Fibroblast of gingiva (primary cell): ENCODE data around the gene NKX1-1.
"Not testable (repeated sequence)": the region's sequence is repeated elsewhere in the genome, so short reads cannot be mapped to it uniquely, and the experiment has no call there.

ENCODE experiments used
- DNase-seq: peaks from one replicate; pipeline ENCODE4 v3.0.0-alpha.2; 2011; ENCODE audit warnings: low read depth

Gene NKX1-1

GRCh38 chr4:1373892-1374705 is 32.1 kb downstream of the NKX1-1 start:
- DNase-seq: no peak

- DNase-seq: not testable (repeated sequence)
These were observed 33.7 kb downstream of the NKX1-1 start for GRCh38 chr4:1372576-1372975.

- no peak for DNase-seq
These were observed 34.8 kb downstream of the NKX1-1 start for GRCh38 chr4:1371176-1372165.

- DNase-seq: no peak
These were observed 35.7 kb downstream of the NKX1-1 start for GRCh38 chr4:1370321-1371124.

GRCh38 chr4:1369479-1370079 is 36.7 kb downstream of the NKX1-1 start:
- no peak for DNase-seq

GRCh38 chr4:1369091-1369450 is 37.2 kb downstream of the NKX1-1 start:
- DNase-seq: no peak

GRCh38 chr4:1368421-1369090 is 37.7 kb downstream of the NKX1-1 start:
- DNase-seq: no peak

GRCh38 chr4:1367936-1368289 is 38.3 kb downstream of the NKX1-1 start:
- DNase-seq: no peak

- DNase-seq: no peak
These were observed 38.9 kb downstream of the NKX1-1 start for GRCh38 chr4:1367230-1367935.

- DNase-seq: no peak
These were observed 39.6 kb downstream of the NKX1-1 start for GRCh38 chr4:1366371-1367229.

- no peak for DNase-seq
These were observed 40.7 kb downstream of the NKX1-1 start for GRCh38 chr4:1365271-1366178.

- no peak for DNase-seq
These were observed 41.5 kb downstream of the NKX1-1 start for GRCh38 chr4:1364748-1365147.

- DNase-seq: no peak
These were observed 42.0 kb downstream of the NKX1-1 start for GRCh38 chr4:1364217-1364616.

GRCh38 chr4:1363513-1363912 is 42.7 kb downstream of the NKX1-1 start:
- DNase-seq: no peak

GRCh38 chr4:1362521-1362920 is 43.7 kb downstream of the NKX1-1 start:
- DNase-seq: no peak

- DNase-seq: no peak
These were observed 44.2 kb downstream of the NKX1-1 start for GRCh38 chr4:1362046-1362445.

GRCh38 chr4:1361431-1361830 is 44.8 kb downstream of the NKX1-1 start:
- no peak for DNase-seq

- DNase-seq: no peak
These were observed 45.6 kb downstream of the NKX1-1 start for GRCh38 chr4:1360423-1361283.
